HepG2 (cell line): Measurements from ENCODE around the gene SYNE1. TPM values are rescaled to one million over a fixed set of nuclear protein-coding genes. Genes with fewer than 3 reads are reported as not detected.

Experiments used
- ATF1 ChIP-seq: IDR thresholded peaks from 2 replicates; pipeline ENCODE4 v1.6.1; 2016; ENCODE audit warnings: mild to moderate bottlenecking, control low read depth
- BHLHE40 ChIP-seq: IDR thresholded peaks from 2 replicates; pipeline ENCODE4 v1.6.1; 2011; ENCODE audit warnings: low read length, improper control_type of control experiment
- CBX2 ChIP-seq, 2 experiments: fragments of 200-600 bp in 1 of 2; sonication (generic); formaldehyde crosslinking in 1 of 2; IDR thresholded peaks; 2 replicates each; pipeline versions ENCODE4 v1.7.0 to v1.8.1; 2018 to 2022; ENCODE audit warnings: low read depth in 2 of 2, low read length in 1 of 2, mild to moderate bottlenecking in 1 of 2, missing genetic modification reagents in 1 of 2
- CEBPB ChIP-seq: IDR thresholded peaks from 2 replicates; pipeline ENCODE4 v1.6.1; 2011; ENCODE audit warnings: low read depth, low read length, improper control_type of control experiment, borderline replicate concordance
- DRAP1 ChIP-seq: IDR thresholded peaks from 2 replicates; pipeline ENCODE4 v1.6.1; 2016; ENCODE audit warnings: missing genetic modification reagents, missing compliant biosample characterization
- HMG20A ChIP-seq: IDR thresholded peaks from 2 replicates; pipeline ENCODE4 v1.6.1; 2016; ENCODE audit warnings: borderline replicate concordance
- MATR3 ChIP-seq: sonication (generic); formaldehyde crosslinking; IDR thresholded peaks from 2 replicates; pipeline ENCODE4 v1.4.0; 2020; ENCODE audit warnings: missing genetic modification reagents
- MYC ChIP-seq: sonication (generic); formaldehyde crosslinking; IDR thresholded peaks from 2 replicates; pipeline ENCODE4 v1.9.0; 2021; ENCODE audit warnings: missing genetic modification reagents, borderline replicate concordance
- MZF1 ChIP-seq: sonication (generic); formaldehyde crosslinking; IDR thresholded peaks from 2 replicates; pipeline ENCODE4 v1.8.1; 2023; ENCODE audit warnings: mild to moderate bottlenecking, missing genetic modification reagents, borderline replicate concordance
- NR2F1 ChIP-seq, 2 experiments: fragments of 450-650 bp in 1 of 2; formaldehyde crosslinking in 1 of 2; IDR thresholded peaks; 2 replicates each; pipeline versions ENCODE4 v1.5.0 to v1.6.1; 2016 to 2020; ENCODE audit warnings: mild to moderate bottlenecking in 1 of 2, missing compliant biosample characterization in 1 of 2, missing genetic modification reagents in 1 of 2, moderate library complexity in 1 of 2
- RBAK ChIP-seq: sonication (generic); formaldehyde crosslinking; IDR thresholded peaks from 2 replicates; pipeline ENCODE4 v1.5.1; 2020; ENCODE audit warnings: mild to moderate bottlenecking, missing genetic modification reagents
- SALL1 ChIP-seq: sonication (generic); formaldehyde crosslinking; IDR thresholded peaks from 2 replicates; pipeline ENCODE4 v1.8.0; 2022; ENCODE audit warnings: mild to moderate bottlenecking, missing genetic modification reagents
- XRCC5 ChIP-seq: fragments of 200-400 bp; formaldehyde crosslinking; optimal IDR thresholded peaks from 2 replicates; pipeline ENCODE3; 2017; ENCODE audit warnings: mild to moderate bottlenecking, low read length
- ZFY ChIP-seq: sonication (generic); formaldehyde crosslinking; IDR thresholded peaks from 2 replicates; pipeline ENCODE4 v1.4.0; 2020; ENCODE audit warnings: missing genetic modification reagents
- ZNF331 ChIP-seq: sonication (generic); formaldehyde crosslinking; IDR thresholded peaks from 2 replicates; pipeline ENCODE4 v1.4.0; 2020; ENCODE audit warnings: missing genetic modification reagents
- ZNF556 ChIP-seq: sonication (generic); formaldehyde crosslinking; IDR thresholded peaks from 2 replicates; pipeline ENCODE4 v1.4.0; 2020; ENCODE audit warnings: mild to moderate bottlenecking, missing genetic modification reagents, borderline replicate concordance
- ZNF563 ChIP-seq: sonication (generic); formaldehyde crosslinking; IDR thresholded peaks from 2 replicates; pipeline ENCODE4 v1.8.0; 2022; ENCODE audit warnings: mild to moderate bottlenecking, moderate library complexity, missing genetic modification reagents
- ZNF572 ChIP-seq: sonication (generic); formaldehyde crosslinking; IDR thresholded peaks from 2 replicates; pipeline ENCODE4 v1.5.1; 2020; ENCODE audit warnings: mild to moderate bottlenecking, missing genetic modification reagents
- ZNF644 ChIP-seq: IDR thresholded peaks from 2 replicates; pipeline ENCODE4 v1.6.1; 2016; ENCODE audit warnings: low read depth
- ZNF841 ChIP-seq: sonication (generic); formaldehyde crosslinking; IDR thresholded peaks from 2 replicates; pipeline ENCODE4 v1.8.1; 2023; ENCODE audit warnings: missing genetic modification reagents, borderline replicate concordance
- polyA plus RNA-seq, 8 experiments: library from polyadenylated mRNA; depleted of rRNA in 3 of 8; stranded (reverse) in 7 of 8; unstranded in 1 of 8; fragments of >200 nt; fragmentation: Illumina TruSeq in 4 of 8; extraction: Trizol in 4 of 8; gene quantifications; 2 replicates each; pipeline versions ENCODE4 v1.2.1 to v1.2.3, GENCODE V29; 2011 to 2016; ENCODE audit warnings: low read depth in 4 of 8, missing spikeins in 1 of 8, mixed read lengths in 1 of 8; ENCODE audit not compliant: insufficient read depth in 1 of 8
- total RNA-seq, 5 experiments: library from RNA; depleted of rRNA; stranded (reverse); fragments of >200 nt; fragmentation: Illumina TruSeq; extraction: Trizol; gene quantifications; 2 replicates each; pipeline ENCODE4 v1.2.3, GENCODE V29; 2016; ENCODE audit warnings: low read depth in 1 of 5
- TF ChIP-seq, protein P1 (sequence below): sonication (generic); formaldehyde crosslinking; IDR thresholded peaks from 2 replicates; pipeline ENCODE4 v1.4.0; 2020; ENCODE audit warnings: mild to moderate bottlenecking, missing genetic modification reagents
- TF ChIP-seq, protein P2 (sequence below): IDR thresholded peaks from 2 replicates; pipeline ENCODE4 v1.6.1; 2016
- TF ChIP-seq, protein P3 (sequence below): sonication (generic); formaldehyde crosslinking; IDR thresholded peaks from 2 replicates; pipeline ENCODE4 v1.4.0; 2020; ENCODE audit warnings: mild to moderate bottlenecking, missing genetic modification reagents, borderline replicate concordance

The SYNE1 gene
- total and polyA plus RNA-seq, 2 of the 13 experiments (the other 11 are each of a cell fraction or from before 2014, with no cell fraction given) = 5.5 to 15.9 TPM

GRCh38 chr6:152457949-152458624 lies 179.1 kb downstream of the SYNE1 start (continued):
- TF ChIP-seq DRAP1 (no peak), ZNF644 (CRISPR knock-in tag) (peak; percentile 69; the same call in 1 of the 2 replicates), MYC (CRISPR knock-in tag) (no peak), ZNF841 (CRISPR knock-in tag) (no peak), HMG20A (CRISPR knock-in tag) (peak; percentile 75; the same call in 1 of the 2 replicates), ATF1 (CRISPR knock-in tag) (no peak), ZFY (CRISPR knock-in tag) (no peak), ZNF563 (CRISPR knock-in tag) (no peak), RBAK (no peak), BHLHE40 (0 out of 2 replicates have a peak, but pooled peaks have one; percentile 27), ZNF556 (no peak), NR2F1 (CRISPR knock-in tag; IDR thresholded peaks at IDR 0.05) (no peak), SALL1 (peak; percentile 22; the same call in 1 of the 2 replicates), XRCC5 (no peak), ZNF331 (CRISPR knock-in tag) (no peak), CEBPB (no peak), ZNF572 (CRISPR knock-in tag) (no peak), MZF1 (no peak), MATR3 (CRISPR knock-in tag) (no peak), CBX2 (IDR thresholded peaks at IDR 0.05; ENCODE audit: low read depth, low read length) (no peak), CBX2 (CRISPR knock-in tag; IDR thresholded peaks at IDR 0.05; ENCODE audit: low read depth) (no peak)
- TF ChIP-seq, protein P1, sequence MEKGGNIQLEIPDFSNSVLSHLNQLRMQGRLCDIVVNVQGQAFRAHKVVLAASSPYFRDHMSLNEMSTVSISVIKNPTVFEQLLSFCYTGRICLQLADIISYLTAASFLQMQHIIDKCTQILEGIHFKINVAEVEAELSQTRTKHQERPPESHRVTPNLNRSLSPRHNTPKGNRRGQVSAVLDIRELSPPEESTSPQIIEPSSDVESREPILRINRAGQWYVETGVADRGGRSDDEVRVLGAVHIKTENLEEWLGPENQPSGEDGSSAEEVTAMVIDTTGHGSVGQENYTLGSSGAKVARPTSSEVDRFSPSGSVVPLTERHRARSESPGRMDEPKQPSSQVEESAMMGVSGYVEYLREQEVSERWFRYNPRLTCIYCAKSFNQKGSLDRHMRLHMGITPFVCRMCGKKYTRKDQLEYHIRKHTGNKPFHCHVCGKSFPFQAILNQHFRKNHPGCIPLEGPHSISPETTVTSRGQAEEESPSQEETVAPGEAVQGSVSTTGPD (CRISPR knock-in tag) = no peak
- TF ChIP-seq, protein P2, sequence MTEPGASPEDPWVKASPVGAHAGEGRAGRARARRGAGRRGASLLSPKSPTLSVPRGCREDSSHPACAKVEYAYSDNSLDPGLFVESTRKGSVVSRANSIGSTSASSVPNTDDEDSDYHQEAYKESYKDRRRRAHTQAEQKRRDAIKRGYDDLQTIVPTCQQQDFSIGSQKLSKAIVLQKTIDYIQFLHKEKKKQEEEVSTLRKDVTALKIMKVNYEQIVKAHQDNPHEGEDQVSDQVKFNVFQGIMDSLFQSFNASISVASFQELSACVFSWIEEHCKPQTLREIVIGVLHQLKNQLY = peak; percentile 80; the same call in 1 of the 2 replicates
- TF ChIP-seq, protein P3, sequence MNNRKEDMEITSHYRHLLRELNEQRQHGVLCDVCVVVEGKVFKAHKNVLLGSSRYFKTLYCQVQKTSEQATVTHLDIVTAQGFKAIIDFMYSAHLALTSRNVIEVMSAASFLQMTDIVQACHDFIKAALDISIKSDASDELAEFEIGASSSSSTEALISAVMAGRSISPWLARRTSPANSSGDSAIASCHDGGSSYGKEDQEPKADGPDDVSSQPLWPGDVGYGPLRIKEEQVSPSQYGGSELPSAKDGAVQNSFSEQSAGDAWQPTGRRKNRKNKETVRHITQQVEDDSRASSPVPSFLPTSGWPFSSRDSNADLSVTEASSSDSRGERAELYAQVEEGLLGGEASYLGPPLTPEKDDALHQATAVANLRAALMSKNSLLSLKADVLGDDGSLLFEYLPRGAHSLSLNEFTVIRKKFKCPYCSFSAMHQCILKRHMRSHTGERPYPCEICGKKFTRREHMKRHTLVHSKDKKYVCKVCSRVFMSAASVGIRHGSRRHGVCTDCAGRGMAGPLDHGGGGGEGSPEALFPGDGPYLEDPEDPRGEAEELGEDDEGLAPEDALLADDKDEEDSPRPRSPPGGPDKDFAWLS (CRISPR knock-in tag) = no peak
